ENCODE data around the gene CHDH.

DNA sequence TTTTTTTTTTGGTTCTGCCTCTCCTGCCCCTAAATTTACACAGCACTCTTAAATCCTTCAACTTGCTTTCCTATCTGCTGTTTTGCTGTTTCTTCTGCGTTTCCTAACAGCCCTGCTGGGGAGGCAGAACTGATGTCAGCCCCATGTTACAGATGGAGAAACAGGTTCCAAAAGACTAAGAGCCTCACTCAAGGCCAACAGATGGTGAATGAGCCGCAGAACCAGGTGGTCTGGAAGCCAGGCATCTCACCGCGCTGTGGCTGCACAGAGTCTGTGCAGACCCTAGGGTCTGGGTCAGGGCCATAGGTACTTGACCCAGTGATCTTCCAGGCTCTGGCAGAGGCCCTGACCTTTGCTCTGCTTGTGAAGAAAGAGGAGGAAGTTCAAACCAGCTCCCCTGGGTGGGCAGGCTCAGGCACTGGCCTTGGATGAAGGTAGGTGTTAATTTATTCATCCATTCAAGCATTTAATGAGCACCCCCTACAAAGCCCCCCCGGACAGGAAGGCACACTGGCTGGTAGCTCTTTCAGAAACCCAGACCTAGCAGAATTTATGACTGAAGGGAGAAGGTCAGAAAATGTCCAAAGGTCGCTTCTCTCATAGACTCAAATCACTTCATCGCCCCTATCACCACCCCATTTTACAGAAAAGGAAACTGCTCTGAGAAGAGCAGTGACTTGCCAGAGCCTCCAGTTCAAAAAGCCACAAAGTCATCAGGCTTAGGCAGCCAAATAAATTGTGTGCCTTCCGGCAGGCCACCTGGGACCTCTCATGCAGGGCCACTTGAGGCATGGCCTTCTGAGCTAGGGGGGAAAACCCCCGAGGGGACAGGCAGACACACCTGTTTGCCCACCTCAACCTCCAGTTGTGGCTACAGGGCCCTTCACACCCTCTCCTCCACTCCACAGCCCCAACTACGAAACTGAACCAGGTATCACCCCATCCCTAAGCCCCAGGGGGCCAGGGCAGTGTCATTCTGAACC lies 2.7 kb downstream of the CHDH start:
- no peak for TF ChIP-seq CTCF (conservative IDR thresholded peaks at IDR 0.05; ENCODE audit: low read depth, low read length)
- TF ChIP-seq EZH2 (IDR thresholded peaks at IDR 0.05; ENCODE audit: low read length, unreplicated experiment), result no peak

All from PC-3 (cell line).